Tibial nerve (tissue), 3 donors: ENCODE measurements around the gene NGRN.
A peak's percentile ranks its signal among the peaks of the same experiment; 100 is the strongest.

Experiments used
- CTCF ChIP-seq, 5 experiments: fragments of 200-600 bp in 3 of 5; fragments of 450-650 bp in 2 of 5; sonication (generic) in 3 of 5; IDR thresholded peaks; one replicate each; pipeline ENCODE4 v1.5.1; 2016 to 2019; ENCODE audit warnings: antibody characterized with exemption in 5 of 5, mild to moderate bottlenecking in 3 of 5, moderate library complexity in 2 of 5
- POLR2A ChIP-seq, 2 donors: fragments of 450-650 bp; IDR thresholded peaks; one replicate each; pipeline ENCODE4 v1.6.1; 2017; ENCODE audit warnings: antibody characterized with exemption in 2 of 2, mild to moderate bottlenecking in 2 of 2, moderate library complexity in 2 of 2

- no peak for TF ChIP-seq POLR2A (IDR thresholded peaks at IDR 0.05)
- TF ChIP-seq CTCF (IDR thresholded peaks at IDR 0.05): peak in 1 of 5 experiments; percentile 19
These were observed 21.2 kb downstream of the NGRN start for GRCh38 chr15:90286678-90287077.
